ENCODE measurements around the gene KRABD2.
"Not testable (repeated sequence)": the region's sequence is repeated elsewhere in the genome, so short reads cannot be mapped to it uniquely, and the experiment has no call there.

The KRABD2 gene

GRCh38 chr17:8382880-8383142 is 6.3 kb upstream of the KRABD2 start:
- peak in 1 of 3 donors; percentile 1 for ATAC-seq
- intact Hi-C loops (cut with micrococcal nuclease): loop anchor here (5.0 to 10.0 kb wide), 2 partner anchors 54 to 362 kb away; partner anchors contain the start of genes CCDC42 and NDEL1
- no peaks in the 10 kb centered on the region for H3K27me3 ChIP-seq (ENCODE audit: control insufficient read depth, insufficient read depth, low read length)
- peak overlapping the region; percentile 46 for H3K27ac ChIP-seq (ENCODE audit: low read length)
- Mint-ChIP-seq H3K9me3 (no peaks in the 10 kb centered on the region), H3K27ac (peak overlapping the region; percentile 89 to 98), H3K36me3 (peaks cover 14% of the 10 kb centered on the region), H3K4me3 (peak overlapping the region; percentile 99), H3K27me3 (ENCODE audit: low read depth in 2 of 2) (peaks cover 0 to 4% of the 10 kb centered on the region in 2 donors), H3K4me1 (peaks cover 51 to 60% of the 10 kb centered on the region in 2 donors)
- 0% methylated on average over 15 of the region's 15 CpGs for WGBS (ENCODE audit: insufficient coverage)
- H3K36me3 ChIP-seq (ENCODE audit: control insufficient read depth, insufficient read depth, low read length): peaks cover 37% of the 10 kb centered on the region
- H3K4me1 ChIP-seq (ENCODE audit: control insufficient read depth, insufficient read depth, low read length): peaks cover 39% of the 10 kb centered on the region
- no peaks in the 10 kb centered on the region for H3K9me3 ChIP-seq (ENCODE audit: control insufficient read depth, insufficient read depth, low read length)
- TF ChIP-seq, protein P1, sequence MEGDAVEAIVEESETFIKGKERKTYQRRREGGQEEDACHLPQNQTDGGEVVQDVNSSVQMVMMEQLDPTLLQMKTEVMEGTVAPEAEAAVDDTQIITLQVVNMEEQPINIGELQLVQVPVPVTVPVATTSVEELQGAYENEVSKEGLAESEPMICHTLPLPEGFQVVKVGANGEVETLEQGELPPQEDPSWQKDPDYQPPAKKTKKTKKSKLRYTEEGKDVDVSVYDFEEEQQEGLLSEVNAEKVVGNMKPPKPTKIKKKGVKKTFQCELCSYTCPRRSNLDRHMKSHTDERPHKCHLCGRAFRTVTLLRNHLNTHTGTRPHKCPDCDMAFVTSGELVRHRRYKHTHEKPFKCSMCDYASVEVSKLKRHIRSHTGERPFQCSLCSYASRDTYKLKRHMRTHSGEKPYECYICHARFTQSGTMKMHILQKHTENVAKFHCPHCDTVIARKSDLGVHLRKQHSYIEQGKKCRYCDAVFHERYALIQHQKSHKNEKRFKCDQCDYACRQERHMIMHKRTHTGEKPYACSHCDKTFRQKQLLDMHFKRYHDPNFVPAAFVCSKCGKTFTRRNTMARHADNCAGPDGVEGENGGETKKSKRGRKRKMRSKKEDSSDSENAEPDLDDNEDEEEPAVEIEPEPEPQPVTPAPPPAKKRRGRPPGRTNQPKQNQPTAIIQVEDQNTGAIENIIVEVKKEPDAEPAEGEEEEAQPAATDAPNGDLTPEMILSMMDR (IDR thresholded peaks at IDR 0.05): no peak
- DNase-seq: no peak
- peak overlapping the region; percentile 56 for H3K4me3 ChIP-seq (ENCODE audit: low read length)

- Histone ChIP-seq H3K27me3 (ENCODE audit: control insufficient read depth, insufficient read depth, low read length) (no peaks in the 10 kb centered on the region), H3K27ac (ENCODE audit: low read length) (peak overlapping the region; percentile 46), H3K36me3 (ENCODE audit: control insufficient read depth, insufficient read depth, low read length) (peaks cover 43% of the 10 kb centered on the region), H3K9me3 (ENCODE audit: control insufficient read depth, insufficient read depth, low read length) (no peaks in the 10 kb centered on the region), H3K4me1 (ENCODE audit: control insufficient read depth, insufficient read depth, low read length) (peaks cover 33% of the 10 kb centered on the region), H3K4me3 (ENCODE audit: low read length) (peak overlapping the region; percentile 56)
- H3K27me3 Mint-ChIP-seq (ENCODE audit: low read depth in 2 of 2): peaks cover 0 to 4% of the 10 kb centered on the region in 2 donors
- no peaks in the 10 kb centered on the region for H3K9me3 Mint-ChIP-seq
- intact Hi-C loops (cut with micrococcal nuclease): loop anchor here (5.0 to 10.0 kb wide), 2 partner anchors 55 to 363 kb away; partner anchors contain the start of genes CCDC42 and NDEL1
- peak overlapping the region; percentile 89 to 98 for H3K27ac Mint-ChIP-seq
- TF ChIP-seq, protein P1 (IDR thresholded peaks at IDR 0.05): no peak
- H3K4me3 Mint-ChIP-seq: peak overlapping the region; percentile 99
- peak in 1 of 2 donors; percentile 41 for DNase-seq
- no peak for ATAC-seq
- H3K36me3 Mint-ChIP-seq: peaks cover 14% of the 10 kb centered on the region
- 19% methylated on average over 24 of the region's 27 CpGs for WGBS (ENCODE audit: insufficient coverage)
- peaks cover 50 to 57% of the 10 kb centered on the region in 2 donors for H3K4me1 Mint-ChIP-seq
Observed at GRCh38 chr17:8382052-8382879, 5.8 kb upstream of the KRABD2 start.

- Histone ChIP-seq H3K4me1 (ENCODE audit: control insufficient read depth, insufficient read depth, low read length) (peaks cover 44% of the 10 kb centered on the region), H3K27me3 (ENCODE audit: control insufficient read depth, insufficient read depth, low read length) (no peaks in the 10 kb centered on the region), H3K9me3 (ENCODE audit: control insufficient read depth, insufficient read depth, low read length) (no peaks in the 10 kb centered on the region), H3K36me3 (ENCODE audit: control insufficient read depth, insufficient read depth, low read length) (peaks cover 48% of the 10 kb centered on the region), H3K27ac (ENCODE audit: low read length) (no peak overlapping the region), H3K4me3 (ENCODE audit: low read length) (no peak overlapping the region)
- intact Hi-C loops (cut with micrococcal nuclease): loop anchor here (5.0 to 10.0 kb wide), 2 partner anchors 57 to 365 kb away; partner anchors contain the start of genes CCDC42 and NDEL1
- Mint-ChIP-seq H3K36me3 (peaks cover 14% of the 10 kb centered on the region), H3K4me1 (peaks cover 62 to 63% of the 10 kb centered on the region in 2 donors), H3K27ac (no peak overlapping the region), H3K4me3 (peak overlapping the region; percentile 50), H3K27me3 (ENCODE audit: low read depth in 2 of 2) (no peaks in the 10 kb centered on the region), H3K9me3 (no peaks in the 10 kb centered on the region)
- DNase-seq (no peak), ATAC-seq (no peak)
- WGBS (ENCODE audit: insufficient coverage): 84% methylated on average over 2 of the region's 3 CpGs
- TF ChIP-seq, protein P1 (IDR thresholded peaks at IDR 0.05): no peak
Observed at GRCh38 chr17:8380049-8380448, 3.5 kb upstream of the KRABD2 start.

DNA sequence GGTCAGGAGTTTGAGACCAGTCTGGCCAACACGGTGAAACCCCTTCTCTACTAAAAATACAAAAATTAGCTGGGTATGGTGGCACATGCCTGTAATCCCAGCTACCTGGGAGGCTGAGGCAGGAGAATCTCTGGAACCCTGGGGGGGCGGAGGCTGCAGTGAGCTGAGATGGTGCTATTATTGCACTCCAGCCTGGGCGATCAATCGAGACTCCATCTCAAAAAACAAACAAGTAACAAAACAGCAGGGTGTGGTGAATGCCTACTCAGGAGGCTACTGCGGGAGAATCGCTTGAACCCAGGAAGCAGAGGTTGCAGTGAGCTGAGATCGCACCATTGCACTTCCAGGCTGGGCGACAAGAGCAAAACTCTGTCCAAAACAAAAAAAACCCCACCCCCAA is 1.6 kb upstream of the KRABD2 start:
- intact Hi-C loops (cut with micrococcal nuclease): not testable (repeated sequence)
- peak overlapping the region; percentile 69 for H3K4me3 Mint-ChIP-seq

More for the DNA sequence above, 1.6 kb upstream of the KRABD2 start:
- Histone ChIP-seq H3K36me3 (ENCODE audit: control insufficient read depth, insufficient read depth, low read length) (peaks cover 48% of the 10 kb centered on the region), H3K4me1 (ENCODE audit: control insufficient read depth, insufficient read depth, low read length) (peaks cover 34% of the 10 kb centered on the region)
- H3K9me3 ChIP-seq (ENCODE audit: control insufficient read depth, insufficient read depth, low read length); H3K27me3 ChIP-seq (ENCODE audit: control insufficient read depth, insufficient read depth, low read length); H3K27ac ChIP-seq (ENCODE audit: low read length); DNase-seq; H3K4me3 ChIP-seq (ENCODE audit: low read length); ATAC-seq; H3K27me3 Mint-ChIP-seq (ENCODE audit: low read depth in 2 of 2); H3K9me3 Mint-ChIP-seq: not testable (repeated sequence)
- Mint-ChIP-seq H3K36me3 (peaks cover 14% of the 10 kb centered on the region), H3K4me1 (peaks cover 49 to 50% of the 10 kb centered on the region in 2 donors), H3K27ac (peak overlapping the region in 1 of 2 donors; percentile 79)
- 88% methylated on average over 8 of the region's 8 CpGs for WGBS (ENCODE audit: insufficient coverage)
